ENCODE data around the gene PRKAR2B. TPM values are rescaled to one million over a fixed set of nuclear protein-coding genes. Genes with fewer than 3 reads are reported as not detected.

The PRKAR2B gene
- total RNA-seq, 2 experiments from 2014 or later: 1.6 to 1.9 TPM

DNA sequence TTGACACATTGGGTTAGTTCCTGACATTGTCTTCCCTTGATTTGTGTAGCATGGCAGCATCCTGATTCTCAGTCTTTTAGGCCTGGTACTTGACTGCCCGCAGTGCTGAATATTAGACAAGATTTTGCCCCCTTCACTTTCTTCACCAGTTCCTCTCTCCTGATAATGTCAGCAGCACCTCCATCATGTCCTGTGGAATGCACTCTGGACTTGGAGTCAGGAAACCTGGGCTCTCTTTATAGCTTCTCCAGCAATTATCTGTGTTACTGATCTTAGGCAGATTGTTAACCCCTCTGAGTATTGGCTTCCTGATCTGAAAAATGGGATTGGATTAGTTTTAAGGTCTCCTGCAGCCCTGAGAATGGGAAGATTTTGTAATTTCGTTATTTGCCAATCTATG is 143.3 kb downstream of the PRKAR2B start:
- CTCF ChIA-PET: interaction anchor here (1.1 kb wide), 1 partner anchor 14 kb away, joined by 3 read pairs; no protein-coding TSS in a partner anchor
- H3K9me3 Mint-ChIP-seq (ENCODE audit: insufficient read depth): no peaks in the 10 kb centered on the region
- peaks cover 40% of the 10 kb centered on the region for H3K36me3 Mint-ChIP-seq (ENCODE audit: low read depth)
- ATAC-seq (no peak), DNase-seq (no peak)
- no peaks in the 10 kb centered on the region for H3K4me1 Mint-ChIP-seq (ENCODE audit: low read depth)
- H3K27me3 Mint-ChIP-seq (ENCODE audit: low read depth): no peaks in the 10 kb centered on the region
- no peak overlapping the region for H3K4me3 Mint-ChIP-seq
- H3K27ac Mint-ChIP-seq: no peak overlapping the region
- POLR2A ChIA-PET: no interaction called here

- H3K27ac Mint-ChIP-seq: no peak overlapping the region
- no peaks in the 10 kb centered on the region for H3K4me1 Mint-ChIP-seq (ENCODE audit: low read depth)
- DNase-seq (no peak), ATAC-seq (no peak)
- no peaks in the 10 kb centered on the region for H3K27me3 Mint-ChIP-seq (ENCODE audit: low read depth)
- no peak overlapping the region for H3K4me3 Mint-ChIP-seq
- ChIA-PET POLR2A (interaction anchor here (1.0 kb wide), 1 partner anchor 21 kb away, joined by 4 read pairs; the partner anchor contains the start of gene HBP1), CTCF (interaction anchor here (1.2 kb wide), 1 partner anchor 11 kb away, joined by 3 read pairs; no protein-coding TSS in a partner anchor)
- H3K9me3 Mint-ChIP-seq (ENCODE audit: insufficient read depth): no peaks in the 10 kb centered on the region
- peaks cover 36% of the 10 kb centered on the region for H3K36me3 Mint-ChIP-seq (ENCODE audit: low read depth)
Measured at GRCh38 chr7:107190090-107190489, 145.6 kb downstream of the PRKAR2B start.

- H3K4me3 Mint-ChIP-seq: no peak overlapping the region
- POLR2A ChIA-PET: interaction anchor here (0.6 kb wide), 1 partner anchor 155 kb away, joined by 5 read pairs; no protein-coding TSS in a partner anchor
- H3K27ac Mint-ChIP-seq: no peak overlapping the region
- H3K9me3 Mint-ChIP-seq (ENCODE audit: insufficient read depth): no peaks in the 10 kb centered on the region
- no peaks in the 10 kb centered on the region for H3K27me3 Mint-ChIP-seq (ENCODE audit: low read depth)
- CTCF ChIA-PET: interaction anchor here (0.6 to 1.9 kb wide), 9 partner anchors 14 to 686 kb away, joined by 3 to 7 read pairs (median 4); no protein-coding TSS in a partner anchor
- no peak for ATAC-seq
- H3K4me1 Mint-ChIP-seq (ENCODE audit: low read depth): no peaks in the 10 kb centered on the region
- no peak for DNase-seq
- H3K36me3 Mint-ChIP-seq (ENCODE audit: low read depth): peaks cover 19% of the 10 kb centered on the region
Measured at GRCh38 chr7:107194052-107194451, 149.5 kb downstream of the PRKAR2B start.

GRCh38 chr7:107196834-107197610 is 152.5 kb downstream of the PRKAR2B start:
- no peak overlapping the region for H3K4me3 Mint-ChIP-seq
- ATAC-seq (no peak), DNase-seq (no peak)
- H3K36me3 Mint-ChIP-seq (ENCODE audit: low read depth): peaks cover 29% of the 10 kb centered on the region
- H3K4me1 Mint-ChIP-seq (ENCODE audit: low read depth): no peaks in the 10 kb centered on the region
- no peak overlapping the region for H3K27ac Mint-ChIP-seq
- H3K27me3 Mint-ChIP-seq (ENCODE audit: low read depth): no peaks in the 10 kb centered on the region
- POLR2A ChIA-PET: interaction anchor here (0.5 to 0.8 kb wide), 2 partner anchors 29 to 189 kb away, joined by 3 to 4 read pairs; no protein-coding TSS in a partner anchor
- no peaks in the 10 kb centered on the region for H3K9me3 Mint-ChIP-seq (ENCODE audit: insufficient read depth)
- CTCF ChIA-PET: interaction anchor here (0.7 to 1.9 kb wide), 3 partner anchors 84 to 678 kb away, joined by 3 to 5 read pairs (median 3); no protein-coding TSS in a partner anchor

- no peaks in the 10 kb centered on the region for H3K27me3 Mint-ChIP-seq (ENCODE audit: low read depth)
- no peaks in the 10 kb centered on the region for H3K4me1 Mint-ChIP-seq (ENCODE audit: low read depth)
- CTCF ChIA-PET: interaction anchor here (0.8 to 1.4 kb wide), 2 partner anchors 14 to 261 kb away, joined by 3 read pairs; no protein-coding TSS in a partner anchor
- H3K9me3 Mint-ChIP-seq (ENCODE audit: insufficient read depth): no peaks in the 10 kb centered on the region
- ATAC-seq: peak; percentile 47
- H3K27ac Mint-ChIP-seq: no peak overlapping the region
- H3K36me3 Mint-ChIP-seq (ENCODE audit: low read depth): peaks cover 41% of the 10 kb centered on the region
- H3K4me3 Mint-ChIP-seq: no peak overlapping the region
- POLR2A ChIA-PET: interaction anchor here (1.1 kb wide), 1 partner anchor 34 kb away, joined by 4 read pairs; no protein-coding TSS in a partner anchor
- DNase-seq: peak; percentile 29
Measured at GRCh38 chr7:107201795-107202450, 157.4 kb downstream of the PRKAR2B start.

- Mint-ChIP-seq H3K36me3 (ENCODE audit: low read depth) (peaks cover 41% of the 10 kb centered on the region), H3K27me3 (ENCODE audit: low read depth) (no peaks in the 10 kb centered on the region), H3K9me3 (ENCODE audit: insufficient read depth) (no peaks in the 10 kb centered on the region), H3K4me3 (no peak overlapping the region), H3K27ac (no peak overlapping the region), H3K4me1 (ENCODE audit: low read depth) (no peaks in the 10 kb centered on the region)
- DNase-seq (no peak), ATAC-seq (no peak)
- POLR2A ChIA-PET: interaction anchor here (0.8 kb wide), 1 partner anchor 32 kb away, joined by 3 read pairs; no protein-coding TSS in a partner anchor
- CTCF ChIA-PET: interaction anchor here (0.6 to 1.0 kb wide), 2 partner anchors 298 to 687 kb away, joined by 3 read pairs; no protein-coding TSS in a partner anchor
Measured at GRCh38 chr7:107203607-107204006, 159.1 kb downstream of the PRKAR2B start.

- ChIA-PET POLR2A (no interaction called here), CTCF (interaction anchor here (1.0 to 1.5 kb wide), 2 partner anchors 15 to 257 kb away, joined by 3 read pairs; no protein-coding TSS in a partner anchor)
- no peaks in the 10 kb centered on the region for H3K27me3 Mint-ChIP-seq (ENCODE audit: low read depth)
- peaks cover 39% of the 10 kb centered on the region for H3K36me3 Mint-ChIP-seq (ENCODE audit: low read depth)
- H3K27ac Mint-ChIP-seq: no peak overlapping the region
- ATAC-seq: no peak
- no peaks in the 10 kb centered on the region for H3K9me3 Mint-ChIP-seq (ENCODE audit: insufficient read depth)
- H3K4me3 Mint-ChIP-seq: no peak overlapping the region
- H3K4me1 Mint-ChIP-seq (ENCODE audit: low read depth): no peaks in the 10 kb centered on the region
- DNase-seq: no peak
Measured at GRCh38 chr7:107206136-107206535, 161.6 kb downstream of the PRKAR2B start.

DNA sequence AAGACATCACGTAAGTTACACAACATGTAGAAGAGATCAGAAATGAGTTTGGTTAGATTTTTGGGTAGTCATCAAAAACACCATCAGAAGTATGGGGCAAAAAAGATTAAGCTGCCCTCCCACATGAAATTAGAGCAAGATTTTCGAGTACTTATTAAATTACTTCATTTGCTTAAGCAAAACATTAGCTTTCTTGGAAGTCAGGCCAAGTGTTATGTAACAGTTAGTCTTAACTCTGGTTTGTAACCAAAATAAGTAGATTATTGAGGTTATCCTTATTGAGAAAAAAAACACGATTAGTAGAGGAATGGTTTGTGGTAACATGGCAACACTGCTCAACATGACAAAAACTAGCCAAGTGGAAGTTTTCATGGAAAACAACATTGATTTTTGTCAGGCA is 162.2 kb downstream of the PRKAR2B start:
- H3K27me3 Mint-ChIP-seq (ENCODE audit: low read depth): no peaks in the 10 kb centered on the region
- no peak for ATAC-seq
- H3K36me3 Mint-ChIP-seq (ENCODE audit: low read depth): peaks cover 35% of the 10 kb centered on the region
- H3K27ac Mint-ChIP-seq: no peak overlapping the region
- no peak overlapping the region for H3K4me3 Mint-ChIP-seq
- ChIA-PET CTCF (interaction anchor here (1.0 to 1.5 kb wide), 2 partner anchors 15 to 256 kb away, joined by 3 read pairs; no protein-coding TSS in a partner anchor), POLR2A (no interaction called here)
- no peaks in the 10 kb centered on the region for H3K4me1 Mint-ChIP-seq (ENCODE audit: low read depth)
- no peak for DNase-seq
- H3K9me3 Mint-ChIP-seq (ENCODE audit: insufficient read depth): no peaks in the 10 kb centered on the region

- CTCF ChIA-PET: no interaction called here
Measured at GRCh38 chr7:107207459-107207858, 163.0 kb downstream of the PRKAR2B start.

GRCh38 chr7:107208024-107208521 is 163.6 kb downstream of the PRKAR2B start:
- no peak for ATAC-seq
- Mint-ChIP-seq H3K27me3 (ENCODE audit: low read depth) (no peaks in the 10 kb centered on the region), H3K4me3 (no peak overlapping the region), H3K27ac (peak overlapping the region; percentile 11), H3K36me3 (ENCODE audit: low read depth) (peaks cover 26% of the 10 kb centered on the region), H3K4me1 (ENCODE audit: low read depth) (no peaks in the 10 kb centered on the region), H3K9me3 (ENCODE audit: insufficient read depth) (no peaks in the 10 kb centered on the region)
- CTCF ChIA-PET: no interaction called here
- DNase-seq: no peak
- POLR2A ChIA-PET: no interaction called here

More at GRCh38 chr7:107207459-107207858, 163.0 kb downstream of the PRKAR2B start:
- no peaks in the 10 kb centered on the region for H3K9me3 Mint-ChIP-seq (ENCODE audit: insufficient read depth)
- H3K36me3 Mint-ChIP-seq (ENCODE audit: low read depth): peaks cover 29% of the 10 kb centered on the region
- DNase-seq (no peak), ATAC-seq (no peak)
- no peak overlapping the region for H3K27ac Mint-ChIP-seq
- H3K4me3 Mint-ChIP-seq: no peak overlapping the region
- POLR2A ChIA-PET: no interaction called here
- no peaks in the 10 kb centered on the region for H3K4me1 Mint-ChIP-seq (ENCODE audit: low read depth)
- H3K27me3 Mint-ChIP-seq (ENCODE audit: low read depth): no peaks in the 10 kb centered on the region

GRCh38 chr7:107208563-107208962 is 164.1 kb downstream of the PRKAR2B start:
- ChIA-PET POLR2A (no interaction called here), CTCF (interaction anchor here (1.0 kb wide), 1 partner anchor 14 kb away, joined by 3 read pairs; no protein-coding TSS in a partner anchor)
- no peak overlapping the region for H3K27ac Mint-ChIP-seq
- H3K36me3 Mint-ChIP-seq (ENCODE audit: low read depth): peaks cover 24% of the 10 kb centered on the region
- ATAC-seq: no peak
- no peak for DNase-seq
- peaks cover 1% of the 10 kb centered on the region for H3K9me3 Mint-ChIP-seq (ENCODE audit: insufficient read depth)
- H3K4me1 Mint-ChIP-seq (ENCODE audit: low read depth): no peaks in the 10 kb centered on the region
- H3K27me3 Mint-ChIP-seq (ENCODE audit: low read depth): no peaks in the 10 kb centered on the region
- H3K4me3 Mint-ChIP-seq: no peak overlapping the region

Data from activated CD8-positive, alpha-beta T cell treated with anti-CD3 and anti-CD28 coated beads, Interleukin-2, amount 10 ng/mL, durations not matched to agents 7 days and 5 days (primary cell).